Measurements from ENCODE around the gene BGN. TPM values are rescaled to one million over a fixed set of nuclear protein-coding genes. Genes with fewer than 3 reads are reported as not detected.

Gene BGN
- total RNA-seq, 1 experiment from 2014 or later, result not detected

DNA sequence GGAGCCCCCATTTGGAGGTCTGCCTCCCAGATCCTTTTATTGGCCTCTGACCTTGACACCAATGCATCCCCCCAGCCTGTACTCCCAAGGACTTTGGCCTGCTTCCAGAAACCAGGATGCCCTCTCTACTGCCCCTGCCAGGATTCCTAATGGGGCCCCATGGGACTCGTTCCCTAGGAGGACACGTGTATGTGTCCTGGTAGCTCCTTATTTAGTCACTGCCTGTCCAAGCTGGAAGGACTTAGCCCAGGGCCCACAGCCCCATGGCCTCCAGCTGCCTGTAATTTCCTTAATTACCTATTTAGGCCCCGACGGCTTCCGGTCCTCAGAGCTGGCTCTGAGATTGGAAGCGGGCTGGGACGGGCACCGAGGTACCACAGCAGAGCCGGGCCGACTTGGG, 32.0 kb downstream of the BGN start:
- DNase-seq (ENCODE audit: low read depth), result no peak

DNA sequence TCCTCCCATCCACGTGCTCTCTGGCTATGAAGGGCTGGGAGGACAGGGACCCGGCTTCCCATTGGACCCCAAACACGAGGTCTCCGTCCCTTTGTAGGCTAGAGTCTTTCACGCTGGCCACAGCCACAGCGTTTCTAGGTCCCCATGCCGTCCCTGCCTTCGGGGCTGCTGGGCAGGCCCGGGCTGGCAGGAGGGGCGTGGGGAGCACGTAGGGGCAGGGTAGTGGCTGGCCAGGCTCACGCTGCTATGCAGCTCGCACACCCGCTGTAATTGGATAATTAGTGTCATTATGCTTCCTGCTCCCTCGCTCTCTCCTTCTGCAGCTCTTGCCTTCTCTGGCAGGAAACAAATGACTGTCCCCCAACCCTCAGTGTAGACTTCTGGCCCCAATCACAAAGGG, 32.4 kb downstream of the BGN start:
- DNase-seq (ENCODE audit: low read depth), result no peak

DNA sequence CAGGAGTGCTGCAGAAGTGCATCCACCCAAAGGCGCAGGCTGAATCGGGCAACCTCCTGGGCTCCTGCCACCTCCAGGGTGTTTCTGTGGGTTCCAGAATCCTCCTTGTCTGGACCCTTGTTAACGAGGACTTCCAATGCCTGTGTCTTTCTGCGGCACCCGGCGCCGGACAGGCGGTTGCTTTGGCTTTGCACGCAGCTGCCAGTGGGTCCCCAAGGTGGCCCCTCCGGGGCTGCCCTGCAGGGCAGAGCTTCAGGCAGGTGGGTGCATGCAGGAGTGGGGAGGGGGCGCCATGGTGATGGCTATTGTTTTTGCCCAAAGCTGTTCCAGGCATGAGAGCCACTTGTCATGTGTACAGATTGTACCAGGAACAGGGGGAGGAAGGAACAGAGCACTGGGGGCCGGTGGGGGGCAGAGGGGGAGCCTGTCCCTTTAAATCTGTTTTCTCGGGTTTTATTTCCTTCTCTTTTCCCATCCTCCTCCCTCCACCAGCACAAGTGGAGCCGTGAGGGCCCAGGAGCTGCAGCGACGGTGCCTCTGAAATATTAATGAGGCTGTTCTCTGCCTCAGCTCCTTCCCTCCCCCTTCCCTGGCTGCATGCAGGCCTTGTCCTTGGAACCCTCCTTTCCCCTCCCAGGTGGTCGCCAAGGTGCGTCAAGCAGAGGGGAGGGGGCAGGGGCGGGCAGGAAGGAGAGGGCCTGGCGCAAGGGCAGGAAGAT, 35.8 kb downstream of the BGN start:
- no peak for DNase-seq (ENCODE audit: low read depth)

DNA sequence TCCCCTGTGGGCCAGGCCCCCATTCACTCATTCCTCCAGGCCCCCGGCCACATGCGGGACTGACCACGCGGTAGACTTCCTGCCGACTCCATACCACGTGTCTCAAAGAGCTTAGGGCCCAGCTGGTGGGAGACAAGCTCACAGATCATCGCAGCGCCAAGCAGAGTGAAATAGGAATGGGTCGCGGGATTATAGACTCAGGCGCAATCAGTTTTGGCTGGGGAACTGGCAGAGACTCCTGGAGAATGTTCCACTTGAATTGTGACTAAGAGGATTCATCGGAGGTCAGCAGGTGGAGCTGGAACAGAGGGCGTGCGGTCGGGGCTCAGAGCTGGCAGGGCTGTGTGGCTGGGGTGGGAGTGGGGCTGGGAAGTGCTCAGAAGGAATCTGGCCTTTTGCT, 38.3 kb downstream of the BGN start:
- peak; percentile 23 for DNase-seq (ENCODE audit: low read depth)

DNA sequence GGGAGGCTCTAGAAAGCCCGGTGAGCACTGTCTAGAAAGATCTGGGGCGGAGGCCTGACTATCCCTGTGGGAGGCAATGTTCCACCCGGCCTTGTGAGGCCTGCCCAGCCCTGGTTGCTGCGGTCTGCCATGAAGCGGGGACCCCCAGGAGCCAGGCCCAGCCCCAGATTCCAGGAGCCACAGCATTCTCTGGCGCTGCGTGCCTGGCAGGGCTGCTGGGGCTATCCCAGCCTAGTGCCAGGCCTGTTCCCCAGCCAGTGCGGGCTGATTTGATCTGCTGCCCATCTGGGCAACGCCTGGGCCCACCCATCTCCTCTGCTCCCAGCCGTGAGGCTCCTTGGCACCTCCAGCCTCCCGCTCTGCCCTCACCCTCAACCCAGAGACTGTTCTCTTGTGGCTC, 42.3 kb downstream of the BGN start:
- no peak for DNase-seq (ENCODE audit: low read depth)

DNA sequence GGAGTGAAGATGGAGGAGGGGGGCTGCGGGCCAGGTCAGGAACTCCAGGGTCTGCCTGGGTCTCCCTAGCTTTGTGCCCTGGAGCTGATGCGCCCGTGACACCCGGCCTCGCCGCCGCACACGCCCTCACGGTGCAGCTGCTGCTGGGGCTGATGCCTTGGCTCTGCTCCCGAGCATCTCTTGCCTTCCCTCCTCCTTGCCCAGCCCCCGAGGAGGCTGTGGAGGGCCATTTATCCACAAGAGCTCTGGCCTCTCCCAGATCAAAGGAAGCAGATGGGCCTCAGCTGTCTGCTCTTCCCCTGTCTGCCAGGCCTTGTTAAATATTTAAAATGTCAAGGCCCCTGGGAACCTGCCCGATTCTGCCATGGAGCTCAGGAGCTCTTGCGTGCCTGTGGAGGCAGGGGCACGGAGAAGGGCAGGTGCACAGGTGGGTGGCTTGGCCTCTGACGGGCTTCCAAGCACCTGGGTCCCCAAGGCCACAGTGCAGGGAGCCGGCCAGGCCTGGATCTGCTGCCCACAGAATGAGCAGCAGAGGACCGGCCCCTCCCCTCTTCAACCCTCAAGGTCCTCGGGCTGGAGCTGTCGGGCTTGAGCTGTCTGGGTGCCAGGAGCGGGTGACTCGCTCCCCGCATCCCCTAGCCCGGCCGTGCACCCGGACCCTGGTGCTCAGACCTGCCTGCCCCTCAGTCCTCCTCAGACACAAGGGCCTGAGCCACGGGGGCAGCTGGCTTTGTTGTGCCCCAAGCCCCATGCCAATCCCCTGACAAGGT, 42.9 kb downstream of the BGN start:
- peak; percentile 19 for DNase-seq (ENCODE audit: low read depth)

DNA sequence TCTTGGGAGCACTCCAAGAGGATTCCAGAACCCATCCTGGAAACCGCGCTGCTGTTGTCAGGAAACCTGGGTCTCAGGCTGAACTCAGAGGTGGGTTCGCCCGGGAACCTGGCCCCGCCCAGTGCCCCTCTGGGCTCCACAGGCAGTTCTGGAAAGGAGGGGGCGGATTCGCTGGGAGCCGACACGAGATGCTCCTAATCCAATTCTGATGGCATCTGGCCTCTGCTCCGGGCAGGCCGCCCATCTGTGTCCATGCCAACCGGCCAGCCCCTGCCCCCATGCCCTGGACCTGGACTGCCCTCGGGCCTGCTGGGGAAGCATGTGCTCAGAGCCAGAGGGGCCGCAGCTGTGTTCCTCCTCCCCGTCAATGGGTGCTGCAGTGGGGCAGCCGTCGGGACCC, 43.6 kb downstream of the BGN start:
- no peak for DNase-seq (ENCODE audit: low read depth)

DNA sequence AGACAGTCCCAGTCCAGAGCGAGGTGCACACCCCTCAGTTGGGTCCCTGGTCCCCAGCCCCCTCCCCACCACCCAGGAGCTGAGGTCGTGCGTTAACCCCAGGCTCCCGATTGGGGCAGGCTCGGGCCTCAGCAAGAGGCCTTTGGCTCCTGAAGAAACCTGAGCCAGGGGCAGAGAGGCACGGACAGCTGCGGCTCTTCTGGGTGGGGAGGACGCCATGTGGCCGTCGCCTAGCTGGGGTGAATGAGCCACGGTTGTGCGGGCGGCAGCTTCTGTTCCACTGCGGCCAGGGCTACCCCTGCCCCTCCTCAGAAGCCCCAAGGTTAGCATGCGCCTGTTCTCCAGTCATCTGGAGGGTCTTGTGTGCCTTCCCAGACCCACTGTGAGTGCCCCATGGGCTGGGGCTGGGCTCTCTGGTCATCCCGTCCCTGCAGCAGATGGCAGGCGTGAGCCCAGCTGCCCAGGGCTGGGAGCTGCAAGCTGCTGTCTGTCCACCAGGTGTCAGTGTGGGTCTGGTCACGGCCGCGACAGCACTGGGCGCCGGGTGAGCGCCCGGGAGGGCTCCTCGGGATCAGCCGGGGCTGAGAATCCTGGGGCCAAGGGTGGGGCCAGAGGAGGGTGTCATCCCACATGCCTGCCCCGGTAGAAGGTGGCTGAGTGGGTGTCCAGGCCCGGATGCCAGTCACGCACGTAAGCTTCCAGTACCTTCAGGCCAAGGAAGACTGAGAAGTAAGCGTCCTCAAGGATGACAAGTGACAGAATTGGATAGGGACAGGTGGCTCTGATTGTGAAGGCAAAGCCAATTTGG, 44.6 kb downstream of the BGN start:
- DNase-seq (ENCODE audit: low read depth), result peak; percentile 45

DNA sequence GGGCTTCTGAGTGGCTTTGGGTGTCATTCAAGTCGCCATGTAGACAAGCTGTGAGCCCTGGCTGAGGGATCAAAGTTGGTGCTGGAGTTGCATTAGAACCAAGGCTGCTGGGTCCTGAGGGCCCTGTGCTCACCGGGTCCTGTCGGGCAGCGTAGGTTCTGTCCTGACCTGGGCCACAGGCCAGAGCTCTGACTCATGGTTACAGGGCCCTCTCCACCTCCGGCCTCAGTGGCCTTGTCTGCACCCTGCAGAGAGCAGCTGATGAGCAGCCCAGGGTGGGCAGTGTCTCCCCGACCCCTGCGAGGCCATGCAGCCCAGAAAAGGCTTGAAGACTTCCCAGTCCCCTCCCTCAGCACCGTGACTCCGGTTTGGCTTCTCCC, 45.2 kb downstream of the BGN start:
- no peak for DNase-seq (ENCODE audit: low read depth)

DNA sequence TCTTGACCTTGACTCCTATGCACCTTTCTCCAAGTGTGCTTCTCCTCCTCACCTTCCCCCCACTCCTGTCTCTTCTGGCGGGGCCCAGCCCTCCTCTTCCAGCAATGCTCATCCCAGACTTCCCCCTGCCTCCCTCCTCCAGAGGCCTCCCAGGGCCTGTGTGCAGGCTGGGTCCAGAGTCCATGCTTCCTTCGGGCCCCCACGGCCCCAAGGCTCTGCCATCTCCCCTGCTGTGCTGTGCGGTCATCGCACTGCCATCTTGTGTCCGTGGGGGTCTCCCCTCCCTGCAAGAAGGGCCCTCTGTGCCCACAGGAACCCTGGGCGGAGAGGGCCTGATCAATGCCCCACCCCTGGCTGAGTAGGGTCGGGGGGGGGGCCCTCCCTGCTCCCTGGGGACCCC, 49.9 kb downstream of the BGN start:
- DNase-seq (ENCODE audit: low read depth), result no peak

DNA sequence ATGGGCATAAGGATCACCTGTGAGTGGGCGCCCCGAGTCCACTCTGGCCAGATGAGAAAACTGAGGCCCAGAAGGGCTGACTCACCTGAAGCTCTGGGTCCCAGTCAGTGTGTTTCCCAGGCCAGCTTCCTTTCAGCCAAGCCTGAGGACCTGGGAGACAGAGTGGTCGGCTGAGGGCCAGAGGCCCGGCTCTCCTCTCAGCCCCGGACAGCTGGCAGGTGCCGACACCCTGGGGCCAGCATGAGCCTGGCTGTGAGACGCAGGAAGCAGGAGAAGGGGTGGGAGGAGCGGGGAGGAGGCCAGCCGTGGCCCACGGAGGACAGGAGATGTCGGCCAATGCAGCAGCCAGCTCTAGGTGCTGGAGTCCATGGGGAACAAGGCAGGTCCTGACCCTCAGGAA, 51.6 kb downstream of the BGN start:
- DNase-seq (ENCODE audit: low read depth), result no peak

DNA sequence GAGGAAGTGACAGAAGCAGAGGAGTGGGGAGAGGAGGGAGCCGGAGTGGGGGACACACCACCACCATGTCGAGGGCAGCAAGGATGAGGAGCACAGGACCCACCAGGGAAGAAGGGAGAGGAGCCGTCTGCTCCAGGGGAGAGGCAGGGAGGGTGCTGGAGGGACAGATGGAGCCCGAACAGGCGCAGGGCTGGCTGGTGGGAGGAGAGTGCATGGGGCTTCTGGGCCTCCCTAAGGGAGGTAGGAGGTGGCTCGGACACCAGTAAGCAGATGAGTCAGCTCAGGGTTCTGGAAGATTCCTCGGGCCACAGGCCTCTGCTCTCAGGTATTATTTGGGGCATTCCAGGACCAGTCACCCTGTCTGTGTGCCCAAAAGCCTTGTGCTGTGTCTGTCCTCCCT, 52.4 kb downstream of the BGN start:
- DNase-seq (ENCODE audit: low read depth), result no peak

DNA sequence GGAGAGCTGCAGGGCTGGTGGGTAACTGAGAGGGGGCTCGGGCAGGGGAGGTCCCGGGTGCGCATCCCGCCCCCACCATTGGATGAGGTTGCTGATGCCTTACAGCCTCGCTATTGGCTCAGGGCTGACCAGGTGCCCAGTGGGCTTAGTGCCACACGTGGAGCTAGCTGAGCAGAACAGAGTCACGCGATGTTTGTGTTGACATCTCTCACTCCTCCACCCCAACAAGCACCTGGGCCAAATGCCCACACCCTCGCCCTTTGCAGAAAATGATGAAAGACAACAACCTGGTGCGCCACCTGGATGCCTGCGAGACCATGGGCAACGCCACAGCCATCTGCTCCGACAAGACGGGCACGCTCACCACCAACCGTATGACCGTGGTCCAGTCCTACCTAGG, 54.5 kb downstream of the BGN start:
- no peak for DNase-seq (ENCODE audit: low read depth)

DNA sequence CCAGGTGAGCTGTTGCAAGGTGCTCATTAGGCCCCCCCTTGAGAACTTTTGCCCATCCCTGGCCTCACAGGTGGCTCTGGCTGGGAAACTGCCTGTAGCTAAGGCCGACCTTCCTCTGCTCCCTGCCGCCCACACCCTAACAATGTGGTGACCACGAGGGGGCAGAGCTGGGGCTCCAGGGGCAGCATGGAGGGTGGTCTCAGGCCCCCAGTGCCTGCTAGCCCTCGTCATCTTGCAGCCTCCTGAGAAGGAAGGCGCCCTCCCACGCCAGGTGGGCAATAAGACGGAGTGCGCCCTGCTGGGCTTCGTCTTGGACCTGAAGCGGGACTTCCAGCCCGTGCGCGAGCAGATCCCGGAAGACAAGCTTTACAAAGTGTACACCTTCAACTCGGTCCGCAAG, 55.0 kb downstream of the BGN start:
- no peak for DNase-seq (ENCODE audit: low read depth)

DNA sequence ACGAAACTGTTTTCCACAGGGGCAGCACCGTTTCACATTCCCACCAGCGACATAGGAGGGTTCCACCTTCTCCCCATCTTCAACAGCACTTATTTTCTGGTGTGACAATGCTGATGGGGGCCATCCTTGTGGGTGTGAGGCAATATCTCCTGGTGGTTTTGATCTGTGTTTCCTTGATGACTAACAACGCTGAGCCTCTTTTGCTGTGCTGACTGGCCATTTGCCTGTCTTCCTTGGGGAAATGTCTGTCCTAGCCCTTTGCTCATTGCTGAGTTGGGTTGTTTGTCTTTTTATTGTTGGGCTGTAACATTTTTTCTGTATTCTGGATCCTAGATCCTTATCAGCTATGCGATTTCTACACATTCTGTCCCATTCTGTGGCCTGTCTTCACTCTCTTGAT, 56.4 kb downstream of the BGN start:
- DNase-seq (ENCODE audit: low read depth), result peak; percentile 9

DNA sequence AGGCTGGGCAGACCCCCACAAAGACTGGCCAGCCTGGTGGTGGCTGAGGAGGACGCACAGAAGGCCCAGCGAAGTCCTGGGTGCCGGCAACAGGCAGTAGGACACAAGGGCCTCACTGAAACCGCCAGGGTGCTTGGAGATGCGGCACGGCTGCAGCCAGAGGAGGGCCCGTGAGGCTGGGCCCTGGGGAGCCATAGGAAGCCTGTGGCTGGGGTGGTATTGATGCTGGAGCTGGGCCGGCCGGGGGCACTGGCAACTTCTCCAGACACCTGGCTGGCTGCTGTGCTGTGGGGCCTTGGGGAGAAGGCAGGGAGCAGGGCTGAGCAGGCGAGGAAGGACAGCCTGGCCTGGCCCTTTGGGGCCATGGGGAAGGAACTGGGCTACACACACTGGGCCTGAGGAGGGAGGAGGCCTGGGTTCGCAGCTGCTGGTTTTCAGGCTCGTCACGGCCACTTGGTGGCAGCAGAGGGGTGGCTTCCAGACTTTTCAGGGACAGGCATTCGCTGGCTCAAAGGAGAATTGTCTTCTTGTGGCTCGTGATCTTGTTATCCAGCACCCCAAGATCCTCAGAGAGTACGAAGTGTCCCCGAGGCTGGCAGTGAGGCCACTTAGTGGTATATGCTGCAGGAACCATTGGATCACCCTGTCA, 59.9 kb downstream of the BGN start:
- DNase-seq (ENCODE audit: low read depth), result peak; percentile 19

DNA sequence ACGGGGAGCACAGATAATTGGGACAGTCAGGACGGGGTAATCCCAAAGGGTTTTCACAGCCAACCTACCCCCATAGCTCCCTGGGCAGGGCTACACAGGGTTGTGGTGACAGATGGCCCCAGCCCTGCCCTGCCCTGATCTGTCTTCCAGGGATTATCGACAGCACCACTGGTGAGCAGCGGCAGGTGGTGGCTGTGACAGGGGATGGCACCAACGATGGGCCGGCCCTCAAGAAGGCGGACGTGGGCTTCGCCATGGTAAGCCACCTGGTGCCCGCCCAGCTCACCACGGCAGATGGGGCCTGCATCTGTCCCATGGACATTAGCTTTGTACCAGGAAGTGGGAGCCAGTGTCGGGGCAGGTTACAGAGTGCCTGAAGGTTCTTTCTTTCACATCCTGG, 62.0 kb downstream of the BGN start:
- no peak for DNase-seq (ENCODE audit: low read depth)

DNA sequence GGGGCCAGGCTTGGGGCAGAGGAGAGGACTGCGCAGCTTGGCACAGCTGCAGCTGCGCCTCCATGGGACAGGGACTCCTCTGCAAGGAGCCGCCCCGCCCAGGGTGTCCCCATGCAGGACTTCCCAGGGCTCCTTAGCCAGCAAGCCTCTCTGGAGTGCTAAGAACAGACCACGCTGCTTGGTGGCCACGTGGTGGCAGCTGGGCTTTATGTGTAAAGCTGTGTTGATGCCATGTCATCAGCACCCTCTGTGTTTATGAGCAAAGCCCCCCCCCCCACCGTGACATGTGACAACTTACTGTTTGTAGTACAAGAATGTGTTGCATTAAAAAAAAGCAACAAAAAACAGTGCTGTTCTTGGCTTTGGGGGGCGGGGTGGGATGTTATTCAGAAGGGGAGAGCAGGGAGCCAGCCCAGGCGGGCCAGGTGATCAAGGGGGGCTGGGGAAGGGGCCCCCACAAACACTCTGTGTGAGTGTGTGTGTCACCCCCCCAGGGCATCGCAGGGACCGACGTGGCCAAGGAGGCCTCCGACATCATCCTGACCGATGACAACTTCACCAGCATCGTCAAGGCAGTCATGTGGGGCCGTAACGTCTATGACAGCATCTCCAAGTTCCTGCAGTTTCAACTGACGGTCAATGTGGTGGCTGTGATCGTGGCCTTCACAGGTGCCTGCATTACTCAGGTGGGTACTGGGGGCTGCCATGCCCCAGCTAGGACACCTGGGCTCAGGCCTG, 63.0 kb downstream of the BGN start:
- no peak for DNase-seq (ENCODE audit: low read depth)
